Memory B cell (primary cell): ENCODE measurements around the gene MGAT5.

ENCODE experiments used
- ATAC-seq: fragments of 150-1000 bp; cut with Tn5 transposase; 2 replicates; pipeline ENCODE4 v1.10.0; 2021; ENCODE audit warnings: low read depth, mild to moderate bottlenecking, moderate library complexity
- DNase-seq, 2 donors: peaks; one replicate each; pipeline ENCODE4 v3.0.0; 2022; ENCODE audit warnings: low spot score in 2 of 2
- H3K27ac Mint-ChIP-seq: one replicate; pipeline ENCODE4 v1.8.0; 2022; ENCODE audit warnings: mild to moderate bottlenecking, moderate library complexity, mixed read lengths
- H3K27me3 Mint-ChIP-seq: one replicate; pipeline ENCODE4 v1.8.0; 2022; ENCODE audit warnings: mixed read lengths
- H3K36me3 Mint-ChIP-seq: one replicate; pipeline ENCODE4 v1.8.0; 2022; ENCODE audit warnings: mild to moderate bottlenecking, mixed read lengths
- H3K4me1 Mint-ChIP-seq: one replicate; pipeline ENCODE4 v1.8.0; 2022; ENCODE audit warnings: mixed read lengths
- H3K4me3 Mint-ChIP-seq: one replicate; pipeline ENCODE4 v1.8.0; 2022; ENCODE audit warnings: mild to moderate bottlenecking, moderate library complexity, mixed read lengths
- H3K9me3 Mint-ChIP-seq: one replicate; pipeline ENCODE4 v1.8.0; 2022; ENCODE audit warnings: mixed read lengths

Gene MGAT5

GRCh38 chr2:134301099-134301927, 47.4 kb downstream of the MGAT5 start:
- Mint-ChIP-seq H3K27me3 (no peaks in the 10 kb centered on the region), H3K36me3 (peaks cover 33% of the 10 kb centered on the region), H3K9me3 (peaks cover 1% of the 10 kb centered on the region), H3K27ac (peak overlapping the region; percentile 28), H3K4me1 (peaks cover 58% of the 10 kb centered on the region), H3K4me3 (no peak overlapping the region)
- ATAC-seq (no peak), DNase-seq (no peak)

- ATAC-seq, result no peak
- H3K36me3 Mint-ChIP-seq, result peaks cover 32% of the 10 kb centered on the region
- no peak for DNase-seq
- H3K27ac Mint-ChIP-seq, result peak overlapping the region; percentile 88
- H3K4me1 Mint-ChIP-seq, result peaks cover 56% of the 10 kb centered on the region
- H3K27me3 Mint-ChIP-seq, result no peaks in the 10 kb centered on the region
- no peaks in the 10 kb centered on the region for H3K9me3 Mint-ChIP-seq
- no peak overlapping the region for H3K4me3 Mint-ChIP-seq
These were observed 48.0 kb downstream of the MGAT5 start for GRCh38 chr2:134301928-134302260.

DNA sequence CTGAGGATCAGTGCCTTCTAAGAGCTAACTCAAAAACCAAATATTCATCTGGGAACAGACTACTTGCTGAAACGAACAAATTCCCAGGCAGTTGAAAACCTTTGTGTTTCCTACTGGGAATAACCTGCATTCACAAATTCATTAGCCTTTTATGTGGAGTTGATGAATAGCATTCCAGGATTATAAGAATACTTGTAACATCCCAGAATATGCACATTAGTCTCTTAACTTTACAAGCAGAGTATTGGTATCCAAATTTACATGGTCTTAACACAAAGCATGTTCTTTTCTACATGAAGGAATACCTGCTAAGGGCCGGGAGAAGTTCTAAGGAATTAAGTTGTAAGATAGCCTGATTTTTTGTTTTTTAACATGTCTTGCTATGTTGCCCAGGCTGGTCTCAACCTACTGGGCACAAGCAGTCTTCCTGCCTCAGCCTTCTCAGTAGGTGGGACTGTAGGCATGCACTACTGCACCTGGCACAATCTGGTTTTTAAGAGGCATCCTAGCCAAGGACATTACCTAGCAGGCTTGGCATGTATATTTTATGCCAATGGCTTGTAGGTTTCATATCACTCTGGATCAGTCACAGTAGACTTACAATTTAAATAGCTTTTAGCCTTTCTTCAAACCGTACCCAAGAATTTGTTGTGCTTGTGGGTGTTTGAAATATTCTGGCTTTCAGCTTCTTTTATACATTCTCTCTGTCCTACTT, 50.7 kb downstream of the MGAT5 start:
- no peak for ATAC-seq

GRCh38 chr2:134305109-134305491, 51.2 kb downstream of the MGAT5 start:
- Mint-ChIP-seq H3K27me3 (no peaks in the 10 kb centered on the region), H3K4me3 (no peak overlapping the region), H3K4me1 (peaks cover 65% of the 10 kb centered on the region), H3K27ac (peak overlapping the region; percentile 67), H3K9me3 (peaks cover 3% of the 10 kb centered on the region), H3K36me3 (peaks cover 40% of the 10 kb centered on the region)
- DNase-seq, result no peak
- ATAC-seq, result no peak

More for the DNA sequence above, 50.7 kb downstream of the MGAT5 start:
- peaks cover 64% of the 10 kb centered on the region for H3K4me1 Mint-ChIP-seq
- H3K4me3 Mint-ChIP-seq, result no peak overlapping the region
- no peak for DNase-seq
- peaks cover 3% of the 10 kb centered on the region for H3K9me3 Mint-ChIP-seq
- no peaks in the 10 kb centered on the region for H3K27me3 Mint-ChIP-seq
- H3K36me3 Mint-ChIP-seq, result peaks cover 43% of the 10 kb centered on the region
- H3K27ac Mint-ChIP-seq, result no peak overlapping the region

GRCh38 chr2:134306521-134306920, 52.6 kb downstream of the MGAT5 start:
- H3K36me3 Mint-ChIP-seq, result peaks cover 40% of the 10 kb centered on the region
- H3K4me1 Mint-ChIP-seq, result peaks cover 62% of the 10 kb centered on the region
- ATAC-seq (no peak), DNase-seq (no peak)
- no peaks in the 10 kb centered on the region for H3K27me3 Mint-ChIP-seq
- H3K4me3 Mint-ChIP-seq, result no peak overlapping the region
- peaks cover 3% of the 10 kb centered on the region for H3K9me3 Mint-ChIP-seq
- H3K27ac Mint-ChIP-seq, result peak overlapping the region; percentile 61

DNA sequence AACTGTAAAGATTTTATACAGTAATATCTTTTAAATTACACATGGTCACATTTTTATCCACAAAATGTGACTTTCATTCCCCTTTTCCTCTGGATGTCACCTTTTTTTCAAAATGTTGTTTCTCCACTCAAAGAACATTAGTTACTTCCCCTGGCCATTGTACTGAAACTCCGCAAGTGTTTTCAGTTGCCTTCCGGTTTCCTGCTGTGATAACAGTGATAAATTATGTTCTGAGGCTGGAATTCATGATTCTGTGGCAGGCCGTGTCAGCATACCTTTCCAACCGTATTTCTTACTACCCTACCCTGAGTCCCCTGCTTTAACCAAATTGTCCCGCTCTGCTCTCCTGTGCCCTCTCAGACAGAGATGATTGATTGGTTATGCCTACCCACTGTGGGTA, 53.5 kb downstream of the MGAT5 start:
- Mint-ChIP-seq H3K9me3 (peaks cover 3% of the 10 kb centered on the region), H3K27me3 (no peaks in the 10 kb centered on the region), H3K4me3 (no peak overlapping the region), H3K4me1 (peaks cover 64% of the 10 kb centered on the region), H3K36me3 (peaks cover 41% of the 10 kb centered on the region), H3K27ac (peak overlapping the region; percentile 65)
- ATAC-seq (no peak), DNase-seq (no peak)

- peaks cover 37% of the 10 kb centered on the region for H3K36me3 Mint-ChIP-seq
- H3K4me1 Mint-ChIP-seq, result peaks cover 64% of the 10 kb centered on the region
- no peak for DNase-seq
These were observed 54.9 kb downstream of the MGAT5 start for GRCh38 chr2:134308474-134309385.

DNA sequence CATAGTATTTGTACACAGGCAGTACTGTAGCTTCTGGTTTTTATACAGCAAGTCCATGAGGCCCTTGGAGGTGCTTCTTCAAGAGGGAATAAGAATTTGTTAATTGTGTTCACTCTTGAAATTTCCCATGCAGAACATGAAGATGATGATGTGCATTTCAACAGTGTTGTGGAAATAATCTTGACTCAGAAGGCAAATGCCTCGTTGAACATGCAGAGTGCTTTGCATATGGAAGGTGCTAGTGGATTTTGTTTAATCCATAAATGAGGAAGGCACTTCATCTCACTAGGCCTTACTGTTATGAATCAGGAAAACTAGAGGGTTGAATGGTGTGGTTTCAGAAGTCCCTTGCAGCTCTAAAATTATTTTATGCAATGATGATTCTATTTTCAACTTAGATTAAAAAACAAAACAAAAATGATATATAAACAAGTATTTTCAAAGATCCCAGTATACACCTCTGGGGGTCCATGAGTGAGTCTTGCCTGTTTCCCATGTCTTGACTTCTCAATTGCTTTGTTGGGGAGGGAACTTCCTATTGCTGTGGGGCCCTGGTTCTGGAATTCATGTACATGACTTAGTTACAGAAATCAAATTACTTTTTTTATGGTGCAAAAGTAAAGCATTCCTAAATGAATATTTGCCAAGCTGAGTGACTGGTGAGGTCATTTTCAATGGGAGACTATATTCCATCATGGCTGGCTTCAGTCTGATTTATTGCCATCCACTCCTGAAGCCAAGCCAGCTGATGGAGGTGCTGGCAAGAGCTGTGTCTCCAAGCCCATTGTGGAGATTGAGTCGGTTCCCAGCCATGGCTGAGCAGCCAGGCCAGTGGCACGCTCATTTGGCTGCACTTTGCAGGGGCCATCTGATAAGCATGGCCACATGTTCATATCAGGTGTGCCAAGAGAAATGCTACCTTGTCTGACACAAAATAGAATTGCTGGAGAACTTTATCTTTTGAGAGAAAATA, 56.5 kb downstream of the MGAT5 start:
- Mint-ChIP-seq H3K4me3 (no peak overlapping the region), H3K27ac (no peak overlapping the region), H3K36me3 (peaks cover 34% of the 10 kb centered on the region), H3K4me1 (peaks cover 64% of the 10 kb centered on the region), H3K9me3 (peaks cover 3% of the 10 kb centered on the region), H3K27me3 (no peaks in the 10 kb centered on the region)
- DNase-seq (no peak), ATAC-seq (no peak)

More at GRCh38 chr2:134308474-134309385, 54.9 kb downstream of the MGAT5 start:
- ATAC-seq, result no peak
- Mint-ChIP-seq H3K27me3 (no peaks in the 10 kb centered on the region), H3K4me3 (no peak overlapping the region), H3K27ac (peak overlapping the region; percentile 65), H3K9me3 (peaks cover 3% of the 10 kb centered on the region)

DNA sequence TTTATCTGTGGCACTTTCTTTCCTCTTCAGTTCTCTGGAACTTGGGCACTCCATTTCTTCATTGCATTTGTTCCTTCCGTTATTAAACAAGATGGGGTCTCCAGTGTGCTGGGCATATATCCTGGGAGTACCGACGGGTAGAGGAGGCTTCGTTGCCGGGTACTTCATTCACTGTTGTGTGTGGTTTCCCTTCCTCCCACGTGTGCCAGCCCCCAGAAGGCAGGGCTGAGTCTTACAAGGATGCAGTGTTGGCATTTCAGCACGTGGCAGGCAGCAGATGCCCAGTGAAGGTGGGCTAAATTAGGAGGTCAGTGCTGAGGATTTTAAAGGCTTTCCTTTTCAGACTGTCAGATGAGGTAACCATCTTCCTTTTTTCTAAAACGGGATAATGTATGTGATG, 58.6 kb downstream of the MGAT5 start:
- Mint-ChIP-seq H3K4me3 (no peak overlapping the region), H3K27ac (peak overlapping the region; percentile 64), H3K27me3 (no peaks in the 10 kb centered on the region), H3K9me3 (peaks cover 3% of the 10 kb centered on the region), H3K4me1 (peaks cover 66% of the 10 kb centered on the region), H3K36me3 (peaks cover 38% of the 10 kb centered on the region)
- no peak for ATAC-seq
- no peak for DNase-seq

DNA sequence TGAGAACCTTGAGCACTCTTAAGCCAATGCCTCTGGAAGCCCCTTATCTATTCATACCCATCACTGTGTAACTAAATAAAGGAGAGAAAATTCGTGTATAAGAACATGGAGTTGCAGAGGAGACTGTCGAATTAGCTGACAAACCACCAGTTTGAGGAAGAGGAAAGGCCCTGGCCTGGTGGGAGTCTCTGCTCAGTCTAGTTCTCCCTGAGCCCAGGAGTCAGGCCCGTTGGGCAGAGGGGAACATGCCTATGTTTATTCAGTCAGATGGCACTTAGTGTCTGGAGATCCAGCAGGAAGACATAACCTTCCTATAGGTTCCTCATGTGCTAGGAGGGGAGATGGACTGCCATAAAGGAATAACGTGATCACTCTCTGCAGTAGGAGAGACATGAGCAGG, 60.3 kb downstream of the MGAT5 start:
- peaks cover 41% of the 10 kb centered on the region for H3K36me3 Mint-ChIP-seq
- no peak overlapping the region for H3K4me3 Mint-ChIP-seq
- no peak for ATAC-seq
- peaks cover 62% of the 10 kb centered on the region for H3K4me1 Mint-ChIP-seq
- DNase-seq, result no peak
- H3K9me3 Mint-ChIP-seq, result no peaks in the 10 kb centered on the region
- H3K27ac Mint-ChIP-seq, result peak overlapping the region; percentile 71
- no peaks in the 10 kb centered on the region for H3K27me3 Mint-ChIP-seq

- ATAC-seq, result no peak
- peaks cover 42% of the 10 kb centered on the region for H3K36me3 Mint-ChIP-seq
- no peak for DNase-seq
- H3K27ac Mint-ChIP-seq, result peak overlapping the region; percentile 71
- H3K4me3 Mint-ChIP-seq, result no peak overlapping the region
- peaks cover 64% of the 10 kb centered on the region for H3K4me1 Mint-ChIP-seq
- no peaks in the 10 kb centered on the region for H3K9me3 Mint-ChIP-seq
- no peaks in the 10 kb centered on the region for H3K27me3 Mint-ChIP-seq
These were observed 61.0 kb downstream of the MGAT5 start for GRCh38 chr2:134314681-134315368.

DNA sequence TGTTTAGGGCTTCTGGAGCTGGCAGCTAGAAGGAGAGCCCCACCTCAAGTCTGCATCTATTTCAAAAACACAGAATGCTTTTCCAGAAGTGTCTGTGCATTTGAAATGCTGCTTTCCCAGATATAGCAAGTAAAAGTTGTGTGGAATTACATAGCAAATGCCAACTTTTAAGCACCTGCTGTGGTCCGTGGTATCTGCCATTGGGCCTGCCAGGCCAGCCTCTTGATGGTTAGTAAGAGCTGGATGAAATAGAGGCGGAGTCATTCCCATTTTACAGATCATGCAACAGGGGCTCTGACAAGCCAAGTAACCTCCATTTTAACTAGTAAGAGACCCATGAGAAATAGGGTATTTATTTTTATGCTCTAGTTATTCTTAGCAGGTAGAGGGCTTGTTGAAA, 61.6 kb downstream of the MGAT5 start:
- peaks cover 63% of the 10 kb centered on the region for H3K4me1 Mint-ChIP-seq
- H3K36me3 Mint-ChIP-seq, result peaks cover 44% of the 10 kb centered on the region
- H3K27me3 Mint-ChIP-seq, result no peaks in the 10 kb centered on the region
- H3K4me3 Mint-ChIP-seq, result no peak overlapping the region
- no peak for ATAC-seq
- H3K27ac Mint-ChIP-seq, result no peak overlapping the region
- no peak for DNase-seq
- H3K9me3 Mint-ChIP-seq, result no peaks in the 10 kb centered on the region
